Measurements from ENCODE around the gene EIF4G2. TPM values are rescaled to one million over a fixed set of nuclear protein-coding genes. Genes with fewer than 3 reads are reported as not detected.

EIF4G2 gene
- total and polyA plus RNA-seq, 2 experiments from 2014 or later = 384 to 584 TPM

DNA sequence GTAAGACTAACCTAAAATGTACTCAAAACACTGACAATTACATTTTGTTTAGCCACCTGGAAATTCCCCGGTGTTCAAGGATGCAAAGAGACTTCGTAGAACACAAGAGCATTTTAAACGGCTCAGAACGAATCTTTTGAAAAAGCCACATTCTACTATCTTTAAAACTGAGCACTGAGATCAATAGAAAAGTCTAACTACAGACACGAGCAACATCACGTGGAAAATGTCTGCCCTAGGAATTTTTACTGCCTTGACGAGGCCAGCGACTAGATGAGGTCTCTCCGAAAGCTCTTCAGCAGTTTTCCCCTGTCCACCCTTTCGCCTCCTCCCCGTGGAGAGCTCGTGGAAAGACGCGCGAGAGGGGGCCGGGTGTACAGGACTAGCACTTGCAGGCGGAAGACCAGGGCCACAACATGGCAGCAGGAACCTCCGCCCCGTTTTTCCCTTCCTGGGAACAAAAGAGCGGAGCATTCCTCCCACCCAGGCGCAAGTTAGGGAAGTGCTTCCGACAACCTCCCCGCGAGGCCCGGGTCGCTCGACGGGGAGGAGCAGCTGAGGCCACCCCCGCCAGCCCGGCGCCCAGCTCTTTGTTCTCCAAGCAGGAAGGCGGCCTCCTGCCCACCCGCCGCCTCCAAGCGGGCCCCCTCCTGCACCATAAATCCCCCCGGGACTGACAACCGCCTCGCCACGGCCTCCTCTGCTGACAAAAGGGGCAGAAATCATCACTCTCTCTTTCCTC is 1.1 kb downstream of the EIF4G2 start:
- TF ChIP-seq, protein P1, sequence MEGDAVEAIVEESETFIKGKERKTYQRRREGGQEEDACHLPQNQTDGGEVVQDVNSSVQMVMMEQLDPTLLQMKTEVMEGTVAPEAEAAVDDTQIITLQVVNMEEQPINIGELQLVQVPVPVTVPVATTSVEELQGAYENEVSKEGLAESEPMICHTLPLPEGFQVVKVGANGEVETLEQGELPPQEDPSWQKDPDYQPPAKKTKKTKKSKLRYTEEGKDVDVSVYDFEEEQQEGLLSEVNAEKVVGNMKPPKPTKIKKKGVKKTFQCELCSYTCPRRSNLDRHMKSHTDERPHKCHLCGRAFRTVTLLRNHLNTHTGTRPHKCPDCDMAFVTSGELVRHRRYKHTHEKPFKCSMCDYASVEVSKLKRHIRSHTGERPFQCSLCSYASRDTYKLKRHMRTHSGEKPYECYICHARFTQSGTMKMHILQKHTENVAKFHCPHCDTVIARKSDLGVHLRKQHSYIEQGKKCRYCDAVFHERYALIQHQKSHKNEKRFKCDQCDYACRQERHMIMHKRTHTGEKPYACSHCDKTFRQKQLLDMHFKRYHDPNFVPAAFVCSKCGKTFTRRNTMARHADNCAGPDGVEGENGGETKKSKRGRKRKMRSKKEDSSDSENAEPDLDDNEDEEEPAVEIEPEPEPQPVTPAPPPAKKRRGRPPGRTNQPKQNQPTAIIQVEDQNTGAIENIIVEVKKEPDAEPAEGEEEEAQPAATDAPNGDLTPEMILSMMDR (IDR thresholded peaks at IDR 0.05; ENCODE audit: low read depth, low read length) = no peak
- H3K9me3 ChIP-seq (ENCODE audit: low read depth) = no peaks in the 10 kb centered on the region
- H3K27ac ChIP-seq = peak overlapping the region; percentile 99
- H3K4me3 ChIP-seq = peak overlapping the region; percentile 91
- peaks cover 45% of the 10 kb centered on the region for H3K36me3 ChIP-seq
- H3K27me3 ChIP-seq = no peaks in the 10 kb centered on the region
- peak; percentile 52 to 67 for DNase-seq (ENCODE audit: low read depth in 1 of 2, low spot score in 1 of 2)
- peaks cover 12% of the 10 kb centered on the region for H3K4me1 ChIP-seq (ENCODE audit: low read depth)

DNA sequence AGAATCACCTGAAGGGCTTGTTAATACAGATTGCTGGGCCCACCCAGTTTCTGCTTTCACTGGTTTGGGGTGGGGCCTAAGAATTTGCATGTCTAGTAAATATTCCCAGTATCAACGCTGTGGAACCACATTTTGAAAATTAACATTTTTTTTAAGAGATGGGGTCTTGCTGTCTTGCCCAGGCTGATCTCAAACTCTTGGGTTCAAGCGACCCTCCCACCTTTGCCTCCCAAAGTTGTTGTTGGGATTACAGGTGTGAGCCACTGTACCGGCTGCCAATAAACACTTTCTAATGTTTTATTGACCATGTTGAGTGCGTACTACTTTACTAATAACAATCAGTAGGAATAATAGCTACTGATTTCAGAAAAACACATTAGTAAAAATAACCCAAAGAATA is 2.5 kb downstream of the EIF4G2 start:
- peaks cover 12% of the 10 kb centered on the region for H3K4me1 ChIP-seq (ENCODE audit: low read depth)
- TF ChIP-seq, protein P1 (IDR thresholded peaks at IDR 0.05; ENCODE audit: low read depth, low read length) = no peak
- H3K4me3 ChIP-seq = no peak overlapping the region
- H3K27me3 ChIP-seq = no peaks in the 10 kb centered on the region
- no peak for DNase-seq (ENCODE audit: low read depth in 1 of 2, low spot score in 1 of 2)
- no peaks in the 10 kb centered on the region for H3K9me3 ChIP-seq (ENCODE audit: low read depth)
- H3K27ac ChIP-seq = peak overlapping the region; percentile 13
- peaks cover 59% of the 10 kb centered on the region for H3K36me3 ChIP-seq

DNA sequence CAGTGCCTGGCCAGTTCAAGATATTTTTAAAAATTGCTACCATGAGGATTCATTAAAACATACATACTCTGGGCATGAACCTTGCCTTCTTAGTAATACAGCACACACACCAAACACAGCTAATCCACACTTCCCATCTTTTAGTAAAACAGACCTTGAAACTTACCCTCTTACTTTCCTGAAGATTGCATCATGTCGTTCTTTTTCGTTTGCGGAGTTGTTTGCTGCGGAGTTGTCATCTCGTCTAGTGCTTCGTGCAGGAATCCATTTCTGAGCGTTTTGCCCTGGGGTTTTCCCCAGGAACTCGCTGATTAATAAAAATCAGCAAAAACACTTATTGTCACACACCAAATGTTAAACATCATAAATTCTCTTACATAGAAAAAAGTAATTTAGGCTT is 3.0 kb downstream of the EIF4G2 start:
- TF ChIP-seq, protein P1 (IDR thresholded peaks at IDR 0.05; ENCODE audit: low read depth, low read length) = no peak
- Histone ChIP-seq H3K9me3 (ENCODE audit: low read depth) (no peaks in the 10 kb centered on the region), H3K4me3 (no peak overlapping the region), H3K27me3 (no peaks in the 10 kb centered on the region), H3K27ac (peak overlapping the region; percentile 13), H3K4me1 (ENCODE audit: low read depth) (peaks cover 12% of the 10 kb centered on the region), H3K36me3 (peaks cover 64% of the 10 kb centered on the region)
- no peak for DNase-seq (ENCODE audit: low read depth in 1 of 2, low spot score in 1 of 2)

DNA sequence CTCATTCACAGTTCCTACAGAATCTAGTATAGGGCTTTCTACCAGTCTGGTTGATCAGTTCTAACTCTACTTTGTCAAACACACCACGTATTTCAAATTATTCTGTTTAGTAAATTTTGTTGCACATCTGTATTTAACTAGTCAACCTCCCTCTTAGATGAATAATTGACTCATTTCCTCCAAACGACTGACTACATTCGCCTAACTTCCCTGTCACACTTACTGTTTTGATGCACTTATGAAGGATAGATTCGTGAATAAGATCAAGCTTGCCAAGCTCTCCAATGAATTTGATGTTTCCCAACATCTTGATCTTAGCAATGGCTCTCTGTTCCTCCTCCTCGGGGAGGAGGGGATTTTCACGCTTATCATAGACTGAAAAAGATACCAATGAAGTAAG is 5.0 kb downstream of the EIF4G2 start:
- no peak for DNase-seq (ENCODE audit: low read depth in 1 of 2, low spot score in 1 of 2)
- Histone ChIP-seq H3K9me3 (ENCODE audit: low read depth) (no peaks in the 10 kb centered on the region), H3K27ac (no peak overlapping the region), H3K4me3 (no peak overlapping the region), H3K36me3 (peaks cover 85% of the 10 kb centered on the region), H3K27me3 (no peaks in the 10 kb centered on the region), H3K4me1 (ENCODE audit: low read depth) (peaks cover 6% of the 10 kb centered on the region)
- TF ChIP-seq, protein P1 (IDR thresholded peaks at IDR 0.05; ENCODE audit: low read depth, low read length) = no peak

DNA sequence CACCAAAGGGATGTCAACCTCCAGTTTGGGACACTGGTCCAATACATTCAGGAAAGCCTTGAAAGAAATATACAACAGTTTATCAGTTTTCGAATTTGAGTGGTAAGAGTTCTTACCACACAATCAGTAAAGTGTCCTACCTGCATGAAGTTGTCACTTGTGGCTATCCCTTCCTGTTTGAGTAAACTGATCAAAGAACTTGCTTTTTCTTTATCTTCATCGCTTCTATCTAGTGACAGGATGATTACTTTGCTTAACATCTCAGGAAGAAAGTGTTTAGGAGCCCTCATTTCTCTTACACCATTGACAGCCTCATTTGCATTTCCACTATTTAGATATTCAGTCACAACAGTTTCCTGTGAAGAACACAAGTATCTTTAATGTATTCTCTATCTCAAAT is 8.4 kb downstream of the EIF4G2 start:
- TF ChIP-seq, protein P1 (IDR thresholded peaks at IDR 0.05; ENCODE audit: low read depth, low read length) = no peak
- H3K27ac ChIP-seq = peak overlapping the region; percentile 29
- no peaks in the 10 kb centered on the region for H3K4me1 ChIP-seq (ENCODE audit: low read depth)
- no peak for DNase-seq (ENCODE audit: low read depth in 1 of 2, low spot score in 1 of 2)
- H3K36me3 ChIP-seq = peaks cover 99% of the 10 kb centered on the region
- no peak overlapping the region for H3K4me3 ChIP-seq
- no peaks in the 10 kb centered on the region for H3K27me3 ChIP-seq
- H3K9me3 ChIP-seq (ENCODE audit: low read depth) = no peaks in the 10 kb centered on the region
